Ovary (tissue), 9 donors: ENCODE results near the gene CDK5RAP2. TPM values are rescaled to one million over a fixed set of nuclear protein-coding genes. Genes with fewer than 3 reads are reported as not detected.

Source experiments
- DNase-seq, 5 donors: peaks; one replicate each; pipeline ENCODE4 v3.0.0-alpha.2; 2019 to 2020
- H3K27ac ChIP-seq, 2 donors: fragments of 200-600 bp; one replicate each; pipeline versions ENCODE4 v1.5.1 to v1.8.0; 2019 to 2022
- H3K27me3 ChIP-seq: fragments of 200-600 bp; one replicate; pipeline ENCODE4 v1.8.0; 2022
- H3K36me3 ChIP-seq: fragments of 200-600 bp; sonication (generic); one replicate; pipeline ENCODE4 v1.5.1; 2019
- H3K4me1 ChIP-seq: one replicate; pipeline ENCODE4 v1.8.1; 2013; ENCODE audit warnings: mild to moderate bottlenecking, moderate library complexity; ENCODE audit not compliant: insufficient read depth
- H3K4me3 ChIP-seq: fragments of 200-600 bp; sonication (generic); one replicate; pipeline ENCODE4 v1.5.1; 2017
- H3K9me3 ChIP-seq, 2 donors: fragments of 200-600 bp in 1 of 2; sonication (generic) in 1 of 2; one replicate each; pipeline versions ENCODE4 v1.5.1 to v1.8.1; 2013 to 2019; ENCODE audit warnings: mild to moderate bottlenecking in 1 of 2, moderate library complexity in 1 of 2
- CTCF ChIP-seq, 3 donors: fragments of 450-650 bp in 2 of 3; fragments of 200-600 bp in 1 of 3; IDR thresholded peaks; one replicate each; pipeline versions ENCODE4 v1.5.1 to v1.8.0; 2016 to 2022; ENCODE audit warnings: antibody characterized with exemption in 3 of 3, mild to moderate bottlenecking in 1 of 3
- EP300 ChIP-seq: sonication (generic); formaldehyde crosslinking; IDR thresholded peaks from one replicate; pipeline ENCODE4 v1.6.1; 2017; ENCODE audit warnings: antibody characterized with exemption
- POLR2A ChIP-seq: fragments of 450-650 bp; IDR thresholded peaks from one replicate; pipeline ENCODE4 v1.6.1; 2017; ENCODE audit warnings: antibody characterized with exemption, mild to moderate bottlenecking, moderate library complexity
- WGBS, 3 donors: extraction: QIAGEN DNeasy Blood & Tissue Kit in 1 of 3; methylation state at CpG; one replicate each; pipeline versions ENCODE4 v1.1.5 to v1.1.7; 2013 to 2017; 5-methylcytosine and 5-hydroxymethylcytosine counted together
- intact Hi-C, 4 donors: fragments of 100-400 bp; cut with DNase I; formaldehyde crosslinking; loops; one replicate each; pipeline versions ENCODE4 v1.11.0 to v1.15.1; 2022 to 2023
- polyA plus RNA-seq, 2 donors: library from polyadenylated mRNA; stranded (reverse); fragments of 200-250 nt in 1 of 2; fragments of 350-450 nt in 1 of 2; fragmentation: Illumina TruSeq in 1 of 2; extraction: RNeasy Lipid Tissue Mini Kit (QIAGEN cat#74804) in 1 of 2; gene quantifications; one replicate each; pipeline ENCODE4 v1.2.3, GENCODE V29; 2013 to 2014
- total RNA-seq, 7 donors: library from RNA; depleted of rRNA in 2 of 7; stranded (reverse); fragments of >200 nt in 2 of 7; fragmentation: NEBNext Ultra II Directional in 3 of 7; extraction: Animal tissue kit (Norgen Biotek cat#: 25700) in 3 of 7; gene quantifications; one replicate each; pipeline versions ENCODE4 v1.1.0 to v1.2.4, GENCODE V29; 2016 to 2023
- donor health status: DM: no; HTN: no; CAD: no; lungs with moderate emphysema.
- donor health status: DM: no; HTN: no; CAD: no.
- donor health status: Bipolar disorder and iron deficiency.
- donor health status: DM: yes; HTN: yes; CAD: no.
- donor health status: DM: no; HTN: no; CAD: no.
- donor health status: DM: yes; HTN: yes; CAD: no.

CDK5RAP2 gene
- total and polyA plus RNA-seq, 9 donors: 30.8 to 61.1 (median 44.7) TPM

GRCh38 chr9:120438836-120439546 lies 141.0 kb downstream of the CDK5RAP2 start:
- intact Hi-C loops: no loop called here
- TF ChIP-seq EP300: no peak
- TF ChIP-seq POLR2A: no peak
- TF ChIP-seq CTCF (IDR thresholded peaks at IDR 0.05): no peak
- no peaks in the 10 kb centered on the region for H3K9me3 ChIP-seq
- H3K27me3 ChIP-seq: no peaks in the 10 kb centered on the region
- H3K27ac ChIP-seq: no peak overlapping the region
- H3K36me3 ChIP-seq: no peaks in the 10 kb centered on the region
- no peak for DNase-seq
- WGBS, 3 donors: 85 to 90% (median 87%) methylated on average over 9 of the region's 9 CpGs
- H3K4me3 ChIP-seq: no peak overlapping the region
- H3K4me1 ChIP-seq: peaks cover 31% of the 10 kb centered on the region

GRCh38 chr9:120438111-120438510 lies 141.9 kb downstream of the CDK5RAP2 start:
- no peaks in the 10 kb centered on the region for H3K9me3 ChIP-seq
- H3K36me3 ChIP-seq: no peaks in the 10 kb centered on the region
- H3K4me3 ChIP-seq: no peak overlapping the region
- no peaks in the 10 kb centered on the region for H3K27me3 ChIP-seq
- 73 to 77% (median 75%) methylated on average over 2 of the region's 2 CpGs for WGBS, 3 donors
- intact Hi-C loops: no loop called here
- no peak for DNase-seq
- TF ChIP-seq CTCF (IDR thresholded peaks at IDR 0.05): no peak
- no peak for TF ChIP-seq POLR2A
- TF ChIP-seq EP300: no peak
- peaks cover 30% of the 10 kb centered on the region for H3K4me1 ChIP-seq
- no peak overlapping the region for H3K27ac ChIP-seq

GRCh38 chr9:120436983-120437475 lies 142.9 kb downstream of the CDK5RAP2 start:
- DNase-seq: no peak
- intact Hi-C loops: no loop called here
- H3K36me3 ChIP-seq: no peaks in the 10 kb centered on the region

GRCh38 chr9:120436446-120436845 lies 143.5 kb downstream of the CDK5RAP2 start:
- TF ChIP-seq EP300 (no peak), CTCF (IDR thresholded peaks at IDR 0.05) (no peak), POLR2A (no peak)
- no peaks in the 10 kb centered on the region for H3K27me3 ChIP-seq
- H3K36me3 ChIP-seq: no peaks in the 10 kb centered on the region
- H3K4me1 ChIP-seq: peaks cover 20% of the 10 kb centered on the region
- no peak for DNase-seq
- intact Hi-C loops: no loop called here
- 81 to 88% (median 84%) methylated on average over 3 of the region's 3 CpGs for WGBS, 3 donors
- no peaks in the 10 kb centered on the region for H3K9me3 ChIP-seq
- no peak overlapping the region for H3K4me3 ChIP-seq
- no peak overlapping the region for H3K27ac ChIP-seq

More at GRCh38 chr9:120436983-120437475, 142.9 kb downstream of the CDK5RAP2 start:
- H3K4me3 ChIP-seq: no peak overlapping the region
- H3K4me1 ChIP-seq: peaks cover 25% of the 10 kb centered on the region
- TF ChIP-seq CTCF (IDR thresholded peaks at IDR 0.05): no peak
- no peak for TF ChIP-seq EP300
- no peak for TF ChIP-seq POLR2A
- no peaks in the 10 kb centered on the region for H3K9me3 ChIP-seq
- H3K27me3 ChIP-seq: no peaks in the 10 kb centered on the region
- no peak overlapping the region for H3K27ac ChIP-seq
- WGBS, 3 donors: 60 to 69% (median 66%) methylated on average over 9 of the region's 9 CpGs
